Measurements from ENCODE around the gene GPR85. TPM values are rescaled to one million over a fixed set of nuclear protein-coding genes. Genes with fewer than 3 reads are reported as not detected.

GPR85 gene
- total RNA-seq, 4 donors from 2014 or later: 0.24 to 2.3 (median 0.71) TPM

DNA sequence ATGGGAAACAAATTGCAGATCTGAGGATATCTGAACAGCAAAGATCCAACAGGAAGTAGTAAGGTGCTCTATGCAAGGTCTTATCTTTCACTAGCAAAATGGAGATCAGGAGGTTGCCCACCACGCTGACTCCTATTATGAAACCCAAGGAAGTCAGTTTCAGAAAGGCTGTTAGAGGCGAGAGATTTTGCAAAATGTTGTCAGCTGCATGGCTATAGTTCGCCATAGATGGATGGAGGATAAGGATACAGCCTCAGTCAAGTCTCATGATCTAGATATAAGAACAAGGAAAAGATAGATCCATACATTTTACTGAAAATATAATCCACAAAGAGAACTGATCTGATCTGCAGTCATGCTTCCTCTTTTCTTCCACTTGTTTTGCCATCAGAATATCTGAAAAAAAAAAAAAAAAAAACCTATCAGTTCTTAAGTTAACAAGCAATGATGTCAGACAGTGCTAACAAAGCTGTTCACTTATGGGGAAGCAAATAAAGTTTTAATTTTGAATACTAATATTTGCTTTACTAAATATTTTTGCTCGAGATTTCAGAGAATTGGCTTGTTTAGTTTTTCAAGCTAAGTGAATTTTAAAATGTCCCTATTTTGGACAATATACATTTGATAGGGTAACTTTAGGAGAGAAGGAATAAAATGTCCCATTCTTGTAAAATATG lies 2.0 kb downstream of the GPR85 start:
- WGBS, 2 donors: 95% methylated on average over 4 of the region's 4 CpGs
- Histone ChIP-seq H3K27ac (no peak overlapping the region), H3K36me3 (no peaks in the 10 kb centered on the region), H3K4me1 (peaks cover 0 to 4% of the 10 kb centered on the region in 2 donors), H3K27me3 (no peaks in the 10 kb centered on the region), H3K9me3 (no peaks in the 10 kb centered on the region), H3K4me3 (replicated peaks in 1 of 3) (no peak overlapping the region)
- DNase-seq: no peak
- TF ChIP-seq, protein P1, sequence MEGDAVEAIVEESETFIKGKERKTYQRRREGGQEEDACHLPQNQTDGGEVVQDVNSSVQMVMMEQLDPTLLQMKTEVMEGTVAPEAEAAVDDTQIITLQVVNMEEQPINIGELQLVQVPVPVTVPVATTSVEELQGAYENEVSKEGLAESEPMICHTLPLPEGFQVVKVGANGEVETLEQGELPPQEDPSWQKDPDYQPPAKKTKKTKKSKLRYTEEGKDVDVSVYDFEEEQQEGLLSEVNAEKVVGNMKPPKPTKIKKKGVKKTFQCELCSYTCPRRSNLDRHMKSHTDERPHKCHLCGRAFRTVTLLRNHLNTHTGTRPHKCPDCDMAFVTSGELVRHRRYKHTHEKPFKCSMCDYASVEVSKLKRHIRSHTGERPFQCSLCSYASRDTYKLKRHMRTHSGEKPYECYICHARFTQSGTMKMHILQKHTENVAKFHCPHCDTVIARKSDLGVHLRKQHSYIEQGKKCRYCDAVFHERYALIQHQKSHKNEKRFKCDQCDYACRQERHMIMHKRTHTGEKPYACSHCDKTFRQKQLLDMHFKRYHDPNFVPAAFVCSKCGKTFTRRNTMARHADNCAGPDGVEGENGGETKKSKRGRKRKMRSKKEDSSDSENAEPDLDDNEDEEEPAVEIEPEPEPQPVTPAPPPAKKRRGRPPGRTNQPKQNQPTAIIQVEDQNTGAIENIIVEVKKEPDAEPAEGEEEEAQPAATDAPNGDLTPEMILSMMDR (IDR thresholded peaks at IDR 0.05): no peak
- TF ChIP-seq POLR2A (IDR thresholded peaks at IDR 0.05): no peak
- intact Hi-C loops (cut with DNase I): no loop called here

DNA sequence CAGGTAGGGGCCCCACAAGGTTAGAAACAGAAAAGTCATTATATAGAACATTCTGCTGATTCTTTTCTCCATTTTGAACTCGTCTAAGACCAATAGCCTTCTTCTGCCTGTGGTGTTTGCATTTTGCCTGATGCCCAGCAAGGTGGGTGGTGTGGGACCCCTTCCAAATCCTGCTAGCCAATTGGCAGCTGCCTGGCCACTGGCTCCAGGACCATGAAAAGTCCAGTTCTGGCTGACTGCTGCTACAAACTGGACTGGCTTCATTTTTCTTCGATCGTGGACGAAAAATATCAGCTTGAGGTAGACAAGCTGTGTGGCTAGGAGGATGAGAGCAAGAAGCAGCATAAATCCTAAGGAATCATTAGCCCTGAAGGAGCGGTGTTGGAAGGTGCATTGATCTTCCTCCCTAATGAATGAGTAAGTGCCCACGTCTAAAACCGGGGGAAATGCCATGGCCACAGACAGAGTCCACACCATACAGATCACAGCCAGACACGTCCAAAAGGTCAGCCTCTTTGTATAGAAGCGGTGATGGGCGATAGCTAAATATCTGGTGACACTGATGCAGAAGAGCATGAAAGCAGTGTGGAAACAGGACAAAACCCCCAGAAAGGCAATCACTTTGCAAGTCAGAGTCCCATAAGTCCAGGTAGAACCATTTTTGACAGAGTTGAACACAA lies 2.7 kb downstream of the GPR85 start:
- Histone ChIP-seq H3K9me3 (no peaks in the 10 kb centered on the region), H3K27me3 (no peaks in the 10 kb centered on the region), H3K4me1 (peaks cover 0 to 4% of the 10 kb centered on the region in 2 donors), H3K36me3 (no peaks in the 10 kb centered on the region), H3K27ac (no peak overlapping the region), H3K4me3 (replicated peaks in 1 of 3) (no peak overlapping the region)
- intact Hi-C loops (cut with DNase I): no loop called here
- DNase-seq: no peak
- WGBS, 2 donors: 86 to 87% methylated on average over 10 of the region's 10 CpGs
- no peak for TF ChIP-seq POLR2A (IDR thresholded peaks at IDR 0.05)
- TF ChIP-seq, protein P1 (IDR thresholded peaks at IDR 0.05): no peak

DNA sequence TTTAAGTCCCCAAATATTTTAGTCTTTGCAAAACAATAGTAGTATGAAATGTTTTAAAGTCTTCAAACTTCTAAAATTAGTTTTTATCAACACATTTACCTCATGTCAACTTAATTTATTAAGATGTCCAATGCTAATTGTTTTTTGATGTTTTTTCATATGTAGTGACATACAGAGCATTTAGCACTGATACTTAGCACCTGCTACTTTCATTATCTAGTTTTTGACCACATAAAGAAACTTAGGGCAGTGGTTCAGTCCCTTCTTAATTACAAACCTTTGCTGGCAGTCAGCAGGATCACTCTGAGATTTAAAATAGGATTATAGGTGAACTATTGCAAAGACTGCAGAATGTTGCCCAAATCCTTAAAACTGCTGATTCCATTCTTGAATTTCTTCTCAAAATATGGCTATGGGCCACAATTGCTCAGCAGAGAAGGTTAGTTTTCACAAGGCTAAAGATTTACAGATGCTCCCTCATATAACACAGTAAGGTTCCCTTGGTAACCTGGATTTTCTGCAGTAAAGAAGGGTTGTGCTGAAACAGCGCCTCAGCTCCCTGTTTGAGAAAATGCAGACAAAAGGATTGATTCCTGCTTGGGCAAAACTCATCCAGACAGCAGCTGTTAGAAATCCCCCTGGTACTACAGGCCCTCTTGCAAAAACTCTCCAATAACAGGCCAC lies 3.4 kb downstream of the GPR85 start:
- 82 to 96% methylated on average over 1 of the region's 1 CpG for WGBS, 2 donors
- peaks cover 0 to 4% of the 10 kb centered on the region in 2 donors for H3K4me1 ChIP-seq
- TF ChIP-seq, protein P1 (IDR thresholded peaks at IDR 0.05): no peak
- TF ChIP-seq POLR2A (IDR thresholded peaks at IDR 0.05): no peak
- no peaks in the 10 kb centered on the region for H3K9me3 ChIP-seq
- intact Hi-C loops (cut with DNase I): no loop called here
- DNase-seq: no peak
- H3K36me3 ChIP-seq: no peaks in the 10 kb centered on the region
- no peak overlapping the region for H3K27ac ChIP-seq
- no peaks in the 10 kb centered on the region for H3K27me3 ChIP-seq
- no peak overlapping the region for H3K4me3 ChIP-seq (replicated peaks in 1 of 3)

DNA sequence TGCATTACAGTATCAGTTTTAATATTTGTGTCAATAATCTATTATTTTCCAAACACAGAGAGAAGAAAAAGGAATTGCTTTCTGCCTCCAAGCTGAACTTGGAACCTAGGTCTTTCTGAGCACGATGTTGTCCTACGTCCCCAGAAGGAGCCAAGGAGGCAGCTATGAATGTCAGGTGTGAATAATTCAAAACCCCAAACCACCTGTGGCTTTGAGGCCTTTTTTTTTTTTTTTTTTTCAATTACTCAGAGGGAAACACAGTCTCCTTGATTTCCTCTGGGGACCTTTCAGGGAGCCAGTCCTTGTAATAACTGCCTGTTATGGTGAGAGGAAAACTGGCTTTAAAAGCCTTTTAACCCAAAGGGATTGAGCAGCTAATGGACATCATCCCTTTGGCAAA lies 8.3 kb downstream of the GPR85 start:
- intact Hi-C loops (cut with DNase I): no loop called here
- Histone ChIP-seq H3K4me3 (replicated peaks in 1 of 3) (no peak overlapping the region), H3K36me3 (no peaks in the 10 kb centered on the region), H3K27ac (no peak overlapping the region), H3K27me3 (no peaks in the 10 kb centered on the region), H3K4me1 (no peaks in the 10 kb centered on the region), H3K9me3 (no peaks in the 10 kb centered on the region)
- DNase-seq: no peak
- 69 to 75% methylated on average over 2 of the region's 2 CpGs for WGBS, 2 donors
- TF ChIP-seq, protein P1 (IDR thresholded peaks at IDR 0.05): no peak
- no peak for TF ChIP-seq POLR2A (IDR thresholded peaks at IDR 0.05)

DNA sequence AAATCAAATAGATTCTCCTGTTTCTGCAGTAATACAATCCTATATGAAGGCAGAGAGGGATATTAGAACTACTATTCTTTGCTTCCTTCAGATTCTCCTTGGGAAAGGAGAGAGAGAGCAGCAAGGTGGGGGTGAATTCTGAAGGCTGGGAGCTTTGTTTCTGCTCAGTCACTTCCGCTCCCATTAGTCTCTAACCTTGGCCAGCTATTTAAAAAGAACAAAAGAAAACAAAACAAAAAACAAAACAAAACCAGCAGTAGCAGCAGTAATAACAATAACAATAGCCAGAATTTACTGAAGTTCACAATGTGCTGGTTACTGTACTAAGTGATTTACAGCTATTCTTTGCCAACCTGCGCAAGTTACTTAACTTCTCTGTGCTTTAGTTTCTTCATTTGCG lies 9.9 kb downstream of the GPR85 start:
- H3K4me1 ChIP-seq: no peaks in the 10 kb centered on the region
- 86 to 89% methylated on average over 3 of the region's 3 CpGs for WGBS, 2 donors
- intact Hi-C loops (cut with DNase I): no loop called here

More for the DNA sequence above, 9.9 kb downstream of the GPR85 start:
- no peak overlapping the region for H3K4me3 ChIP-seq (replicated peaks in 1 of 3)
- no peaks in the 10 kb centered on the region for H3K36me3 ChIP-seq
- no peaks in the 10 kb centered on the region for H3K27me3 ChIP-seq
- no peak overlapping the region for H3K27ac ChIP-seq
- DNase-seq: no peak
- no peaks in the 10 kb centered on the region for H3K9me3 ChIP-seq
- TF ChIP-seq, protein P1 (IDR thresholded peaks at IDR 0.05): no peak
- TF ChIP-seq POLR2A (IDR thresholded peaks at IDR 0.05): no peak
